T-cell (primary cell): ENCODE measurements around the gene CRYZ. TPM values are rescaled to one million over a fixed set of nuclear protein-coding genes. Genes with fewer than 3 reads are reported as not detected.

Experiments used
- ATAC-seq, 4 experiments: fragments of 200-7000 bp in 3 of 4; fragments of 150-1000 bp in 1 of 4; cut with Tn5 transposase; replicated peaks in 1 of 4; 1 replicate in 3 of 4; 2 replicates in 1 of 4; pipeline ENCODE4 v1.10.0; 2021; ENCODE audit warnings: moderate library complexity in 3 of 4, mild to moderate bottlenecking in 2 of 4, moderate number of reproducible peaks in 1 of 4
- CTCF ChIA-PET, 2 donors: fragments of 300-600 bp; sonication (Branson Sonifier 250); formaldehyde crosslinking; loops; one replicate each; lab custom pipeline; 2022; ENCODE audit warnings: antibody characterized with exemption in 2 of 2; lab: Charles Lee
- POLR2A ChIA-PET, 2 donors: fragments of 300-600 bp; sonication (Branson Sonifier 250); formaldehyde crosslinking; loops; one replicate each; lab custom pipeline; 2022; ENCODE audit warnings: antibody characterized with exemption in 2 of 2; lab: Charles Lee
- DNase-seq, 35 experiments: peaks; one replicate each; pipeline versions ENCODE4 v3.0.0 to v3.0.0-alpha.2; 2013 to 2023
- H3K27ac ChIP-seq: one replicate; pipeline ENCODE4 v1.5.1; 2013; ENCODE audit warnings: low read length
- H3K27me3 ChIP-seq, 2 experiments: replicated peaks in 1 of 2; 1 replicate in 1 of 2; 2 replicates in 1 of 2; pipeline versions ENCODE4 v1.6.1 to v1.7.0; 2013; ENCODE audit warnings: low read length in 1 of 2, mixed read lengths in 1 of 2; ENCODE audit not compliant: control insufficient read depth in 2 of 2, insufficient read depth in 2 of 2; ENCODE audit errors: extremely low read depth in 1 of 2
- H3K36me3 ChIP-seq, 2 donors: 1 replicate in 1 of 2; 2 replicates in 1 of 2; pipeline versions ENCODE4 v1.6.1 to v1.7.0; 2013; ENCODE audit warnings: low read length in 1 of 2; ENCODE audit not compliant: control insufficient read depth in 2 of 2, insufficient read depth in 1 of 2; ENCODE audit errors: extremely low read depth in 1 of 2
- H3K4me1 ChIP-seq, 2 experiments: 1 replicate in 1 of 2; 2 replicates in 1 of 2; pipeline versions ENCODE4 v1.6.1 to v1.7.0; 2013; ENCODE audit warnings: low read length in 2 of 2, mixed read lengths in 1 of 2; ENCODE audit not compliant: insufficient read depth in 2 of 2, control insufficient read depth in 1 of 2; ENCODE audit errors: extremely low read depth in 1 of 2
- H3K4me3 ChIP-seq, 2 donors: 1 replicate in 1 of 2; 2 replicates in 1 of 2; pipeline versions ENCODE4 v1.5.1 to v1.7.0; 2013; ENCODE audit warnings: mild to moderate bottlenecking in 2 of 2, low read length in 1 of 2, moderate library complexity in 1 of 2; ENCODE audit not compliant: control insufficient read depth in 1 of 2; ENCODE audit errors: extremely low read depth in 1 of 2
- H3K9me3 ChIP-seq: 2 replicates; pipeline ENCODE4 v1.7.0; 2013
- H3K27ac Mint-ChIP-seq, 2 donors: one replicate each; pipeline ENCODE4 v1.8.0; 2020 to 2021; ENCODE audit warnings: mild to moderate bottlenecking in 2 of 2, mixed read lengths in 2 of 2
- H3K27me3 Mint-ChIP-seq, 2 donors: one replicate each; pipeline ENCODE4 v1.8.0; 2021 to 2022; ENCODE audit warnings: mixed read lengths in 2 of 2
- H3K36me3 Mint-ChIP-seq: one replicate; pipeline ENCODE4 v1.8.0; 2021; ENCODE audit warnings: mixed read lengths
- H3K4me1 Mint-ChIP-seq, 3 donors: one replicate each; pipeline ENCODE4 v1.8.0; 2020 to 2022; ENCODE audit warnings: mixed read lengths in 3 of 3, mild to moderate bottlenecking in 1 of 3
- H3K4me3 Mint-ChIP-seq, 3 donors: one replicate each; pipeline ENCODE4 v1.8.0; 2020 to 2022; ENCODE audit warnings: mild to moderate bottlenecking in 3 of 3, mixed read lengths in 3 of 3, moderate library complexity in 3 of 3
- H3K9me3 Mint-ChIP-seq, 3 donors: one replicate each; pipeline ENCODE4 v1.8.0; 2020 to 2022; ENCODE audit warnings: mixed read lengths in 3 of 3
- WGBS: methylation state at CpG from one replicate; pipeline ENCODE4 v1.1.5; 2013; ENCODE audit warnings: missing lambda C conversion rate; ENCODE audit not compliant: insufficient coverage; 5-methylcytosine and 5-hydroxymethylcytosine counted together
- total RNA-seq, 35 experiments: library from RNA in 6 of 35; stranded (reverse) in 6 of 35; fragments of 120-200 nt in 1 of 35; gene quantifications; one replicate each; pipeline versions ENCODE4 v1.2.1 to v1.2.4 and lab custom pipeline; 2013 to 2026

Gene CRYZ, protein sequence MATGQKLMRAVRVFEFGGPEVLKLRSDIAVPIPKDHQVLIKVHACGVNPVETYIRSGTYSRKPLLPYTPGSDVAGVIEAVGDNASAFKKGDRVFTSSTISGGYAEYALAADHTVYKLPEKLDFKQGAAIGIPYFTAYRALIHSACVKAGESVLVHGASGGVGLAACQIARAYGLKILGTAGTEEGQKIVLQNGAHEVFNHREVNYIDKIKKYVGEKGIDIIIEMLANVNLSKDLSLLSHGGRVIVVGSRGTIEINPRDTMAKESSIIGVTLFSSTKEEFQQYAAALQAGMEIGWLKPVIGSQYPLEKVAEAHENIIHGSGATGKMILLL
- total RNA-seq (10 to 100 TPM; 13.5 to 22.2 (median 17.3) TPM), total RNA-seq (lab: John Stamatoyannopoulos, UW) (2.5 to 23.4 (median 11.0) reads per million in 29 experiments)
- 27.4 TPM for total RNA-seq (2013)

DNA sequence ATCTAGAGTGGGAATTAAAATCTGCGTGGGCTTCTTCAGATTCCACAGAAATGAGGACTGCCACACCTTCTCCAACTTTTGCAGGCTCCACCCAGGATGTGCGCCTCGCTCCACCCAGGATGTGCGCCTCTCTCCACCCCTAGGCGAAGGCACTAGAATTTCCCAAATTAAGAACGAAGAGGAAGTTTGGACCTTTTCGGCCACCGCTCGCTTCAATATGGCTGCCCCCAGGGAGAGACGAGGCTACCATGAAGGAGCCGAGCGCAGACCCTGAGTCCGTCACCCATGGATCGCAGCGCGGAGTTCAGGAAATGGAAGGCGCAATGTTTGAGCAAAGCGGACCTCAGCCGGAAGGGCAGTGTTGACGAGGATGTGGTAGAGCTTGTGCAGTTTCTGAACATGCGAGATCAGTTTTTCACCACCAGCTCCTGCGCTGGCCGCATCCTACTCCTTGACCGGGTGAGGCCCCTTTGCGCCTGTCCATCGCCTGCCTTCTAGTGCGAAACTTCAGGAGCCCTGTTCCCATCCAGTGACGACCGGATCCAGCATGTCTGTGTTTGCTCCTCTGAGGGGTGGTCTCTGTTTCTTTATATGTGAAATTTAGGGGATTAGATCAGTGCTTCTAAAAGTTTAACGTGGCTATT is at the start of gene CRYZ, which contains the start of gene TYW3:
Gene CRYZ, minus strand, starts transcription at position 91 of the 644 bp plus-strand sequence. CDS start 8,229 bp downstream, outside the sequence.
Gene TYW3, plus strand, starts transcription at position 193 of the 644 bp plus-strand sequence. Its CDS starts 93 bp downstream, at position 286.
- ChIA-PET POLR2A (interaction anchor here in 1 of 2 donors (0.7 kb wide), 1 partner anchor 11 kb away, joined by 3 read pairs; no protein-coding TSS in a partner anchor), CTCF (interaction anchor here (0.8 to 2.1 kb wide), 13 partner anchors 10 to 535 kb away, joined by 3 to 10 read pairs (median 5); partner anchors contain the start of genes FPGT (in 1 of the 2) and LRRIQ3 (in 1 of the 2))
- Mint-ChIP-seq H3K36me3 (peaks cover 35% of the 10 kb centered on the region), H3K27me3 (no peaks in the 10 kb centered on the region), H3K27ac (peak within 1 kb of the TSS; percentile 96), H3K4me3 (peak within 1 kb of the TSS; percentile 89 to 96 (median 94)), H3K9me3 (no peaks in the 10 kb centered on the region), H3K4me1 (peaks cover 47 to 64% (median 51%) of the 10 kb centered on the region in 3 donors)
- H3K27ac ChIP-seq = peak within 1 kb of the TSS; percentile 88
- peaks cover 0 to 19% of the 10 kb centered on the region in 2 donors for H3K36me3 ChIP-seq
- DNase-seq = peak; percentile 59 to 88 (median 76)
- WGBS = under 1% methylated on average over 26 of the region's 30 CpGs
- H3K4me1 ChIP-seq = peaks cover 11 to 23% of the 10 kb centered on the region in 2 experiments
- no peaks in the 10 kb centered on the region for H3K27me3 ChIP-seq
- no peaks in the 10 kb centered on the region for H3K9me3 ChIP-seq
- H3K4me3 ChIP-seq = peak within 1 kb of the TSS; percentile 85 to 100
- ATAC-seq = peak; percentile 80 to 84 (median 82)

DNA sequence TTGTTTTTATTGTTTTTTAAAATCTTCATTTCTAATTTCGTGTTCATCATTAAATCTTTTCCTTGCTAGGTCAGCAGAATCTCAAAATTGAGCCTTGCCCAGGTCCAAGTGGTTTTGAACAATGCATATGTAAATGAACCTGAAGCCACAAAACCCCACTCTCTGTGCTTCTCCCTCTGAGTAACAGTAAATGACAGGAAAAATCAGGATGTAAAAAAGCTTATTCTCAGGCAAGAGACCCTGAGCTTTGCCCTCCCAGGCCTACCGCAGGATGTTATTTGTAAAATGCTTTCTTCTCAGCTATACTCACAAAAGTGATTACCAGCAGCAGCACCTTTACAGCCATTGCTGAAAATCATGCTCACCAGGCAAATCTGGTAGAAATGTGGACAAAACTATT is 47.7 kb upstream of the CRYZ start:
- ChIA-PET CTCF (no interaction called here), POLR2A (no interaction called here)
- Histone ChIP-seq H3K4me1 (no peaks in the 10 kb centered on the region), H3K9me3 (no peaks in the 10 kb centered on the region), H3K27me3 (no peaks in the 10 kb centered on the region), H3K4me3 (no peak overlapping the region), H3K27ac (no peak overlapping the region), H3K36me3 (no peaks in the 10 kb centered on the region)
- Mint-ChIP-seq H3K9me3 (no peaks in the 10 kb centered on the region), H3K27me3 (peaks cover 15 to 22% of the 10 kb centered on the region in 2 donors), H3K36me3 (no peaks in the 10 kb centered on the region), H3K4me3 (no peak overlapping the region), H3K4me1 (no peaks in the 10 kb centered on the region), H3K27ac (no peak overlapping the region)
- ATAC-seq (no peak), DNase-seq (no peak)
- WGBS = no CpG with 5 or more reads among the region's 2 CpGs

DNA sequence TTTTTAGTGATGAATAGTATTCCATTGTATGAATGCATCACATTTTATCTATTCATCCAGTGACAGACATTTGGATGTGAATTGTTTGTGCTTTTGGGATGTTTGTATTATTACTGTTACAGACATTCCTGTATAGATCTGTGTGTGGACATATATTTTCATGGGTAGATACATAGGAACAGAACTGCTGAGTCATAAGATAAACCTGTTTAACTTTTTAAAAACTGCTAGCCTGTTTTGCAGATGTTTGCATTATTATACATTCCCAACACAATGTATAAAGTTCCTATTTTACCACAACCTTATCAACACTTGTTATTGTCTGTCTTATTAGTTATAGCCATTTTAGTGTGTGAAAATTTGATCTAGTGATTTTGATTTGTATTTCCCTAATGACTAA is 46.9 kb upstream of the CRYZ start:
- ChIA-PET POLR2A (no interaction called here), CTCF (no interaction called here)
- Histone ChIP-seq H3K27ac (no peak overlapping the region), H3K36me3 (no peaks in the 10 kb centered on the region), H3K27me3 (no peaks in the 10 kb centered on the region), H3K9me3 (no peaks in the 10 kb centered on the region), H3K4me3 (no peak overlapping the region), H3K4me1 (no peaks in the 10 kb centered on the region)
- Mint-ChIP-seq H3K36me3 (no peaks in the 10 kb centered on the region), H3K4me1 (no peaks in the 10 kb centered on the region), H3K27ac (no peak overlapping the region), H3K27me3 (peaks cover 15 to 21% of the 10 kb centered on the region in 2 donors), H3K9me3 (no peaks in the 10 kb centered on the region), H3K4me3 (no peak overlapping the region)
- no peak for ATAC-seq
- no peak for DNase-seq

DNA sequence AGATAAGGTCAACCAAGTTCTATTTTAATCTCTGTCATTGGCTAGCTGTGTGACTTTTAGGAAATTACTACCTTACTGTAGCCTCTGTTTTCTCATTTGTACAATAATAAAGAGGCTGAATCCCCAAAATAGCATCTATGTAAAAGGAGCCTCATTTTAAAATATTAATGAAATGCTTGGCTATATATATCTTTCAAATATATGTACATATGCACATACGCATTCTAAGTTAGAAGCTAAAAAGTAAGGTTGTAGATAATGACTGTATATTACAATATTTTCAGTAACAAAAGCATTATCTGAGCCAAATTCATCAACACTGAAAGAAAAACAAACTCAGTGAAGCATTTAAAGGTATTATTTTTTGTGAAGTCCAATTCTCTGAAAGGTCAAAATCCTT is 44.7 kb upstream of the CRYZ start:
- Mint-ChIP-seq H3K27ac (no peak overlapping the region), H3K36me3 (no peaks in the 10 kb centered on the region), H3K4me3 (no peak overlapping the region), H3K4me1 (no peaks in the 10 kb centered on the region), H3K9me3 (no peaks in the 10 kb centered on the region), H3K27me3 (peaks cover 12 to 19% of the 10 kb centered on the region in 2 donors)
- H3K4me1 ChIP-seq = no peaks in the 10 kb centered on the region
- ATAC-seq (no peak), DNase-seq (no peak)
- H3K27me3 ChIP-seq = peaks cover 0 to 3% of the 10 kb centered on the region in 2 experiments
- WGBS = no CpG with 5 or more reads among the region's 1 CpG
- H3K4me3 ChIP-seq = no peak overlapping the region
- H3K27ac ChIP-seq = no peak overlapping the region
- no peaks in the 10 kb centered on the region for H3K36me3 ChIP-seq
- no peaks in the 10 kb centered on the region for H3K9me3 ChIP-seq
- ChIA-PET POLR2A (no interaction called here), CTCF (no interaction called here)

DNA sequence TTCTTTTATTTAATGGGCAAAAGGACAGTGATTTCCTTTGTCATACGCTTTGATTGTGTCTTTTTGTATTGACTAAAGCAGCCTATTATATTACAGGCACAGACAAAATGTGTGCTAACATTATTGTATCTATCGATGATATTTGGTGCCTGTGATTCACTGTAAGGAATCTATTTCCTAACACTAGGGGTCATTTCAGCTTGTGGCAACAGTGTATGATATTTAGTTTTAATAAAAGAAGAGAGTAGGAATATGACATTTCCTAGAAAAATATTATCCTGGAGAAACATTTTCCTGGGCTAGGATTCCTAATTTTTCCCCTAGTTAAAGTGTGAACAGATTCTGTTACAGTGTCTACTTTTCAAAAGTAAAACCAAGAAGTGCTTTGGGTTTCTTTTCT is 42.9 kb upstream of the CRYZ start:
- Histone ChIP-seq H3K36me3 (no peaks in the 10 kb centered on the region), H3K9me3 (no peaks in the 10 kb centered on the region), H3K4me1 (no peaks in the 10 kb centered on the region), H3K4me3 (no peak overlapping the region), H3K27ac (no peak overlapping the region), H3K27me3 (peaks cover 0 to 3% of the 10 kb centered on the region in 2 experiments)
- Mint-ChIP-seq H3K4me1 (no peaks in the 10 kb centered on the region), H3K9me3 (no peaks in the 10 kb centered on the region), H3K4me3 (no peak overlapping the region), H3K27me3 (peaks cover 11 to 18% of the 10 kb centered on the region in 2 donors), H3K27ac (no peak overlapping the region), H3K36me3 (no peaks in the 10 kb centered on the region)
- no peak for ATAC-seq
- ChIA-PET POLR2A (no interaction called here), CTCF (no interaction called here)
- DNase-seq = no peak
- WGBS = no CpG with 5 or more reads among the region's 2 CpGs

DNA sequence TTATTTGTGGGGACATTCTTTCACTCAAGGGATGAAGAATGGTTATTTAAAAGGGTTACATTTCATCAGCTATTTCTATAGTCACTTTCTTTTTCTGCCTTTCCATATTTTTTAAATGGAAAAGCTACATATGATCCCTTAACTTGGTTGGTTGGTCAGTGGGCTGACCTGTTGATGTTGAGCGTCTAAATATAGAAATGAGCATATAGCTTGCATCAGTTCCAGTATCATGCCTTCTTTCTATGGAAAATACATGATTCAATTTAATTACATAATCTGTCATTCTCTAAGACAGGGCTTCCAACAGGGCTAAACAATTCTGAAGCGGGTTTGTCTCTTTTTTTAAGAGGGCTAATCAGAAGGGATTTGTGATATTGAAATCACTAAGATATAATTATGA is 40.7 kb upstream of the CRYZ start:
- CTCF ChIA-PET = no interaction called here

More for the DNA sequence above, 40.7 kb upstream of the CRYZ start:
- DNase-seq (no peak), ATAC-seq (no peak)
- Histone ChIP-seq H3K4me1 (no peaks in the 10 kb centered on the region), H3K36me3 (no peaks in the 10 kb centered on the region), H3K4me3 (no peak overlapping the region), H3K27ac (no peak overlapping the region), H3K27me3 (peaks cover 0 to 3% of the 10 kb centered on the region in 2 experiments), H3K9me3 (no peaks in the 10 kb centered on the region)
- POLR2A ChIA-PET = no interaction called here
- Mint-ChIP-seq H3K27ac (no peak overlapping the region), H3K4me3 (no peak overlapping the region), H3K9me3 (no peaks in the 10 kb centered on the region), H3K36me3 (no peaks in the 10 kb centered on the region), H3K4me1 (no peaks in the 10 kb centered on the region), H3K27me3 (peaks cover 5 to 16% of the 10 kb centered on the region in 2 donors)
- WGBS = no CpG with 5 or more reads among the region's 2 CpGs
